GM19099 (cell line): ENCODE results near the gene FAM3D.

Source experiments
- POLR2A ChIP-seq: IDR thresholded peaks from 3 replicates; pipeline ENCODE4 v1.6.1; 2011; ENCODE audit warnings: low read depth; ENCODE audit not compliant: insufficient read length; ENCODE audit errors: extremely low read depth

The FAM3D gene

GRCh38 chr3:58640700-58641372 is 25.7 kb downstream of the FAM3D start:
- no peak for TF ChIP-seq POLR2A

GRCh38 chr3:58639842-58640241 is 26.7 kb downstream of the FAM3D start:
- no peak for TF ChIP-seq POLR2A

- no peak for TF ChIP-seq POLR2A
These were observed 27.6 kb downstream of the FAM3D start for GRCh38 chr3:58639001-58639400.

GRCh38 chr3:58638591-58638990 is 28.0 kb downstream of the FAM3D start:
- no peak for TF ChIP-seq POLR2A

- no peak for TF ChIP-seq POLR2A
These were observed 29.1 kb downstream of the FAM3D start for GRCh38 chr3:58637509-58637908.

GRCh38 chr3:58635371-58636285 is 30.9 kb downstream of the FAM3D start:
- TF ChIP-seq POLR2A = no peak

GRCh38 chr3:58633157-58633865 is 33.3 kb downstream of the FAM3D start:
- TF ChIP-seq POLR2A = no peak

GRCh38 chr3:58631742-58632141 is 34.8 kb downstream of the FAM3D start:
- TF ChIP-seq POLR2A = no peak

GRCh38 chr3:58630710-58631092 is 35.9 kb downstream of the FAM3D start:
- no peak for TF ChIP-seq POLR2A

- no peak for TF ChIP-seq POLR2A
These were observed 36.4 kb downstream of the FAM3D start for GRCh38 chr3:58630076-58630709.

- TF ChIP-seq POLR2A = no peak
These were observed 36.9 kb downstream of the FAM3D start for GRCh38 chr3:58629629-58630028.

GRCh38 chr3:58628823-58629562 is 37.6 kb downstream of the FAM3D start:
- no peak for TF ChIP-seq POLR2A

GRCh38 chr3:58627941-58628340 is 38.6 kb downstream of the FAM3D start:
- no peak for TF ChIP-seq POLR2A

GRCh38 chr3:58627570-58627885 is 39.0 kb downstream of the FAM3D start:
- no peak for TF ChIP-seq POLR2A
